OCI-LY7 (cell line): ENCODE data around the gene FTH1.

Experiments
- EZH2phosphoT487 ChIP-seq: fragments of 200-600 bp; sonication (generic); IDR thresholded peaks from 2 replicates; pipeline ENCODE4 v1.6.1; 2018; ENCODE audit warnings: low read depth, borderline replicate concordance, mild to moderate bottlenecking, mixed run types, antibody characterized with exemption, low read length, moderate library complexity, mixed read lengths
- TF ChIP-seq, protein P1 (sequence below): fragments of 200-600 bp; sonication (generic); conservative IDR thresholded peaks from 2 replicates; pipeline ENCODE4 v1.5.1; 2014; ENCODE audit warnings: mild to moderate bottlenecking, antibody characterized with exemption, low read length, moderate library complexity, mixed read lengths

DNA sequence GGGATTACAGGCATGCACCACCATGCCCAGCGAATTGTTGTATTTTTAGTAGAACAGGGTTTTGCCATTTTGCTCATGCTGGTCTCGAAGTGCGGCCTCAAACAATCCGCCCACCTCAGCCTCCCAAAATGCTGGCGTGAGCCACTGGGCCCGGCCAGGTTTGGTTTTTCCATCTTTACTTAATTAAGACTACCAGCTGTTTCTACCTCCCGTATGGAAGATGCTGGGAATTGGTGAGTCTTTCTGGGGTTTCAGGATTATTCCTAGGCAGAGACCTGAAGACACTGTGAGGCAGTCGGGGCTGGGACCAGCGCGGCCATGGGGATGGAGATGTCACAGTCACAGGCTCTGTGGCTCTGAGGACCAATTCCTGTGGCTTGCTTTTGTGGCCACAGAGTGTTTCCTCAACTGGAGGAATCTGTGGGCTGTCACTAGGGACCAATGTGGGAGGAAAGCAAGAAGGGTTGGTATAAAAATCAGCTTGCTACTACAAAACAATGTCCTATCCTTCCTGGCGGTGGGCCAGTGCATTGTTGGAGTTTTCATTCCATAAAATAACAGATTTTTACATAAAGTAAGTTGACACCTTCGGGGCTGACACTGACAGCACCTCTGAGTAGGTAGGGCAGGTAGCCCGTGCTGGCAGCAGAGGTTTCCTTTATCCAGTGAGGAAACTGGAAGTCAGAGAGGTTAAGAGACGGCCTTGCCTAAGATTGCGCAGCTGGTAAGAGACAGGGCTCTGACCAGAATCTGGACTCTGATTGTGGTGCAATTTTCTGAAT is 8.4 kb upstream of the FTH1 start:
- TF ChIP-seq, protein P1, sequence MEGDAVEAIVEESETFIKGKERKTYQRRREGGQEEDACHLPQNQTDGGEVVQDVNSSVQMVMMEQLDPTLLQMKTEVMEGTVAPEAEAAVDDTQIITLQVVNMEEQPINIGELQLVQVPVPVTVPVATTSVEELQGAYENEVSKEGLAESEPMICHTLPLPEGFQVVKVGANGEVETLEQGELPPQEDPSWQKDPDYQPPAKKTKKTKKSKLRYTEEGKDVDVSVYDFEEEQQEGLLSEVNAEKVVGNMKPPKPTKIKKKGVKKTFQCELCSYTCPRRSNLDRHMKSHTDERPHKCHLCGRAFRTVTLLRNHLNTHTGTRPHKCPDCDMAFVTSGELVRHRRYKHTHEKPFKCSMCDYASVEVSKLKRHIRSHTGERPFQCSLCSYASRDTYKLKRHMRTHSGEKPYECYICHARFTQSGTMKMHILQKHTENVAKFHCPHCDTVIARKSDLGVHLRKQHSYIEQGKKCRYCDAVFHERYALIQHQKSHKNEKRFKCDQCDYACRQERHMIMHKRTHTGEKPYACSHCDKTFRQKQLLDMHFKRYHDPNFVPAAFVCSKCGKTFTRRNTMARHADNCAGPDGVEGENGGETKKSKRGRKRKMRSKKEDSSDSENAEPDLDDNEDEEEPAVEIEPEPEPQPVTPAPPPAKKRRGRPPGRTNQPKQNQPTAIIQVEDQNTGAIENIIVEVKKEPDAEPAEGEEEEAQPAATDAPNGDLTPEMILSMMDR: no peak
- no peak for TF ChIP-seq EZH2phosphoT487
